GM13976 (cell line): ENCODE measurements around the gene CEP89.

Source experiments
- DNase-seq: peaks from one replicate; pipeline ENCODE4 v3.0.0; 2012; ENCODE audit warnings: low spot score
- CTCF ChIP-seq: IDR thresholded peaks from 2 replicates; pipeline ENCODE4 v1.5.1; 2012; ENCODE audit warnings: borderline replicate concordance, mild to moderate bottlenecking; ENCODE audit not compliant: insufficient read depth; ENCODE audit errors: extremely low read depth, missing control alignments, control extremely low read depth
- in situ Hi-C: fragments of 300-500 bp; cut with MboI; formaldehyde crosslinking; loops from one replicate; pipeline ENCODE4 v1.12.0; 2022; ENCODE audit warnings: low sequenced_read_pairs, mixed read lengths, inconsistent platforms; ENCODE audit not compliant: unreplicated experiment

The CEP89 gene

GRCh38 chr19:32917616-32917996 lies 54.2 kb downstream of the CEP89 start:
- no peak for DNase-seq
- TF ChIP-seq CTCF, result no peak
- in situ Hi-C loops, result no loop called here

GRCh38 chr19:32916969-32917615 lies 54.7 kb downstream of the CEP89 start:
- in situ Hi-C loops, result no loop called here
- no peak for TF ChIP-seq CTCF
- no peak for DNase-seq

GRCh38 chr19:32914879-32915660 lies 56.7 kb downstream of the CEP89 start:
- in situ Hi-C loops, result no loop called here
- no peak for DNase-seq
- TF ChIP-seq CTCF, result no peak

- no peak for TF ChIP-seq CTCF
- DNase-seq, result no peak
- in situ Hi-C loops, result no loop called here
These were observed 60.3 kb downstream of the CEP89 start for GRCh38 chr19:32911467-32911866.

GRCh38 chr19:32910874-32911273 lies 60.9 kb downstream of the CEP89 start:
- no peak for TF ChIP-seq CTCF
- DNase-seq, result no peak
- in situ Hi-C loops, result no loop called here

- no peak for TF ChIP-seq CTCF
- in situ Hi-C loops, result no loop called here
- no peak for DNase-seq
These were observed 61.7 kb downstream of the CEP89 start for GRCh38 chr19:32910094-32910493.
